Nucleus accumbens (tissue), 56 donors: Measurements from ENCODE around the gene MS4A4E.
"Not testable (repeated sequence)": the region's sequence is repeated elsewhere in the genome, so short reads cannot be mapped to it uniquely, and the experiment has no call there.

ENCODE experiments used
- DNase-seq, 56 donors: peaks; one replicate each; lab custom pipeline; 2025; lab: John Stamatoyannopoulos, UW

Gene MS4A4E

GRCh38 chr11:60222141-60222540, 20.8 kb downstream of the MS4A4E start:
- DNase-seq = no peak

- DNase-seq = no peak
Measured at GRCh38 chr11:60221692-60222091, 21.2 kb downstream of the MS4A4E start.

- no peak for DNase-seq
Measured at GRCh38 chr11:60221181-60221580, 21.8 kb downstream of the MS4A4E start.

- DNase-seq = no peak
Measured at GRCh38 chr11:60214386-60214785, 28.6 kb downstream of the MS4A4E start.

- DNase-seq = no peak
Measured at GRCh38 chr11:60211206-60211605, 31.7 kb downstream of the MS4A4E start.

- no peak for DNase-seq
Measured at GRCh38 chr11:60209977-60210376, 33.0 kb downstream of the MS4A4E start.

GRCh38 chr11:60208951-60209350, 34.0 kb downstream of the MS4A4E start:
- DNase-seq = no peak

GRCh38 chr11:60208146-60208895, 34.6 kb downstream of the MS4A4E start:
- no peak for DNase-seq

- no peak for DNase-seq
Measured at GRCh38 chr11:60206616-60207015, 36.3 kb downstream of the MS4A4E start.

- no peak for DNase-seq
Measured at GRCh38 chr11:60204922-60205321, 38.0 kb downstream of the MS4A4E start.

GRCh38 chr11:60201334-60201733, 41.6 kb downstream of the MS4A4E start:
- not testable (repeated sequence) for DNase-seq

- DNase-seq = no peak
Measured at GRCh38 chr11:60197442-60197841, 45.5 kb downstream of the MS4A4E start.

- no peak for DNase-seq
Measured at GRCh38 chr11:60195923-60196368, 47.0 kb downstream of the MS4A4E start.

- DNase-seq = no peak
Measured at GRCh38 chr11:60194511-60194910, 48.4 kb downstream of the MS4A4E start.

- DNase-seq = peak in 18 of 56 donors; percentile 0 to 40 (median 5)
Measured at GRCh38 chr11:60193687-60194433, 49.1 kb downstream of the MS4A4E start.

GRCh38 chr11:60192564-60192963, 50.4 kb downstream of the MS4A4E start:
- not testable (repeated sequence) for DNase-seq

GRCh38 chr11:60188481-60188880, 54.5 kb downstream of the MS4A4E start:
- DNase-seq = not testable (repeated sequence)

- DNase-seq = not testable (repeated sequence)
Measured at GRCh38 chr11:60186128-60186527, 56.8 kb downstream of the MS4A4E start.

GRCh38 chr11:60185512-60185827, 57.5 kb downstream of the MS4A4E start:
- not testable (repeated sequence) for DNase-seq

- DNase-seq = no peak
Measured at GRCh38 chr11:60184824-60185511, 58.0 kb downstream of the MS4A4E start.

GRCh38 chr11:60183591-60184205, 59.2 kb downstream of the MS4A4E start:
- no peak for DNase-seq
